ENCODE results near the gene CAMK4.

CAMK4 gene

DNA sequence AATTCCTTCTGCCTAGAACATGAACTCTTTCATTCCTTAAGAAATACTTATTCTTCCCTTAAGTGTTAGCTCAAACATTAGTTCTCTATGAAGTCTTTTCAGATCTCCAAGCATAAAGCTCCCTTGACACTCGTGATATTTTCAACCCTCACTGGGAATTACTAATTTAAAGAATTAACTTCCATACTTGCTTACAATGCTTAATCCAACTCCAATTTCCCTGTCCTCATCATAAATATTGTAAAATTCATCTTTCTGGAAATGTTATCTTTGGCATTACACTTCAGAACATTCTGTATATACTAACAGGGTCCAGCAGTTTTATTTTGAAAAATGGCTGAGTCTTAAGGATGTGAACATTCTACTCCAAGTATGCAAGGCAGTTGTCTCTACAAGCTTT lies 280.9 kb downstream of the CAMK4 start:
- no peak for DNase-seq

DNA sequence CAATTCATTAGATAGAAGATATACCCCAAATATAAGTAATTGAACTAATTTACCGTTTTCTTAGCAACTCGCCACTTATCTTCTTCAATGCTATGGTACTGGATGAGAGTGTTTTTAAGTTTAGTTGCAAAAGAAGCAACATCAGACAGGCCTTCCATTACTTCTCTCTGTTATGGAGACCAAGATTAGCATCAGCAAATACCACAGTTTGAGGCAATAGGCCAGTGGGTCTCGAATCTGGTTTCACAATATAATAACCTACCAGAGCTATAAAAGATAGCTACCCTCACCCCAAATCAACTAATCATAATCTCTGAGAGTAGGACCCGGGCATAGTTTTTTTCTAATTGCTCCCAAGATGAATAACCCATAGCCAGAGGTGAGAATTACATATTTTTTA lies 283.1 kb downstream of the CAMK4 start:
- no peak for DNase-seq

DNA sequence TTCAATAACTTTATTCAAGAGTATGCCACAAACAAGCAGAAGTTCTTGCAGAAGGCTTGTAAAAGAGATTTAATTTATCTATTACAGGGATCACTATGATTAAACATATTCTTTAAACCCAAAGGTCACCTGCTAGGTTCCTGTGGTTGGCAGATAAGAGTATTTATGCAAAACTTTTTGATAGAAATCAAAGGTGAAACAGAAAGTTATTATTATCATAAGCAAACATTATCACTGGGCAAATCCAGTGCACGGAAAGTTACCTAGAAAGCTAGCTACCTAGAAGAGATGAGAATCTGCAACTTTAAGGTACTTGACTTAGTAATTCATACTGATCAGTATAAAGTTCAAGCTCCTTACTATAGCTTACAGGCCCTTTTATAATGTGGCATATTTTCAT lies 284.9 kb downstream of the CAMK4 start:
- no peak for DNase-seq

DNA sequence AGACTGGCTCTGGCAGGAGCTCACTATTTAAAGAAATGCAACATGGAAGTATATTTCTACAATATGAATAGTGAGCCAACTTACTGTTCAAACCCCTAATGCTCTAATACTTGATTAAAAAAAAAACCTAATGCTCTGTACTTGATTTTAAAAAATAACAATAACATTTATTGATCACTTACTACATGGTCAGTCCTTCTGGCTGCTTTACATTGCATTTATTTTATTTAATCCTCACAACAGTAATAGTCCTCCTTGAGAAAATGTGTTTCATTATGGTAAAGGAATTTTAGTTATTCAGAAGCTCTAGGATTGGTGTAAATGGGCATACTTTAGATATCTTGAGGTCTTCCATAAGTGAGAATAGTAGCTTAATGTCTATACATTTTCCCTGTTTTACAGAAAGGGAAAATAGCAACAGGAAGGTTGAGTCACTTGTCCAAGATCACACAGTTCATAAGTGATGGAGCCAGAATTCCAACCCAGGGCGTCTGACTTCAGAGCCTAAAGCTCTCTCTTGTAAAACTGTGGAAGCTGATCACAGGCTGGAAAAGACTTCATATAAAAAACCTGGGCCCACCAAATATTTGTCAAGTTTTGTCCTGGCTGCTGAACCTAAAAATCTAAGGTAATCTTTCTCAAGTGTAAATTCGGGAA lies 287.1 kb downstream of the CAMK4 start:
- DNase-seq: no peak

DNA sequence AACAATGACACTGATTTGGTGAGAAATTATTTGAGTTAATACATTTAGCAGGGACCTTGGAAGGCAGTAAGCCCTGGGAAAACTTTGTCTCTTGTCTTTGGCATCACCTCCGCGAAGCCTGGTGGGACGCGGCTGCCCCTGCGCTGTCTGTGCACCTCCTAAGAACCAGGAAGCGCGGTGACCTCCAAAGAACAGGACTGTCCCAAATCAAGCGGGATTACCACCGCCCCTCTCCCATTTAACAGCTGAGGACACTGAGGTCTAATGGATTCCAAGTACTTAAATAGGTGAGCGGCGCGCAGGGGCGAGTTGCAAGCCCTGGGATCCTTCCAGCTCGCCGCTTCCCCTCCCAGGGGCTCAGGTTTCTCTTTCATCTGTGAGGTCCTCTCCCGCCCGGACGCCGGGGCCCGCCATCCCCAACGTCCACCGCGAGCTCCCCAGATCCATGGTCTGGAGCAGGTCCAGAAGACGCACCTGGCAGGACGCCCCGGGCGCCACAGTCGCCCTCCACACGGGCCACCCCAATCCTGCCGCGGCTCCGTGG lies 287.7 kb downstream of the CAMK4 start:
- peak in 1 of 2 experiments; percentile 44 for DNase-seq

DNA sequence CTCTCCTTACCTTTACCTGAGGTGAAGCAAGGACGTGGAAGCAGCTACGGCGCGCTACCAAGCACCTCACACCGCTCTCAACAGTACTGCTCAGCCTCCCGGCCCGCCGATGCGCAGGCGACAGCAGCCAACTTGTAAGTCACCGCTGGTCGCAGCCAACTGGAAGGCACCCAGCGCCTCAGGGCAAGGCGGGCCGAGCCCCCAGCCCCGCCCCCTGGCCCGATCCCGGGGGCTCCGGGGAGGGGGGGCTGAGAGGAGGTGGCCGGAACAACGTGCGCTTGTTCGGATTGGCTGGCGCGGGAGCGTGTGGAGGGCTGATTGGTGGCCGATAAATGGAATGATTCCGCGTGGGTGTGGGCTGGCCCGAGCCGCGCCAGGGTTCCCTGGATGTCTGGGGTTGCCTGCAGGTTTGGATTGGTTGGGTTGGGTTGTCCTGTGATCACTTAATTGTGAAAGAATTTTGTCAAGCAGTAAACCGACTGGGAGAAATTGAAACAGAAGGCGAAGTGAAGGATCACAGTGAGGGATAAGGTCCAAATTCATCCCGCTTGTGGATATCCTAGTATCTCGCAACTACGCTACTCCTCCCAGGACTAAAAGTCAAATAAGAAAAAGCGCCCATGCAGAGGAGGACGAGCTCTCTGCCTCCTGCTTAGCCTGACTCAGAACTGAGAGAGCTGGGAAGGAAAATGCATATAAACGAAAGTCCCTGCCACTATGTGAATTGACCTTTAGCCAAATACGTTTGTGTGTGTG lies 288.4 kb downstream of the CAMK4 start, which contains the start of gene STARD4:
STARD4 (minus strand) TSS at position 161 of the 756 bp plus-strand sequence. CDS start 5,102 bp downstream, outside the sequence.
- peak; percentile 86 to 98 for DNase-seq

DNA sequence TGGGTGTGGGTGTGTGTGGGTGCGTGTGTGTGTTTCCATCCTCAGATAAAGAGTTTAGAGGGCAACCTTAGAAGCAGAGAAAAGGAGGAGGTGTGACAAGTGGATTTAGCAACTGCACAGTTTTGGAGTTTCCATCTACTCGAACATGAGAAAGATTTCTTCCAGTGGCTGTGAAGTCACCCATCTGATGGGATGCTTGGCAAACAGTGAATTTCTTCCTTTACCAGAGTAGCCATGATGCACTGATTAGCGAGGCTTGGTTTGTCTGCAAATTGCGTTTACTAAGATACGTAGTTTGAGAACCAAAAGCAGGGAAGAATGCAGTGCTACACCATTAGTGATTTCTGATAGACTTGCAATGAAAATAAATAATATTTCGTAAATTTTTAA lies 288.9 kb downstream of the CAMK4 start:
- DNase-seq: peak in 1 of 2 experiments; percentile 27

DNA sequence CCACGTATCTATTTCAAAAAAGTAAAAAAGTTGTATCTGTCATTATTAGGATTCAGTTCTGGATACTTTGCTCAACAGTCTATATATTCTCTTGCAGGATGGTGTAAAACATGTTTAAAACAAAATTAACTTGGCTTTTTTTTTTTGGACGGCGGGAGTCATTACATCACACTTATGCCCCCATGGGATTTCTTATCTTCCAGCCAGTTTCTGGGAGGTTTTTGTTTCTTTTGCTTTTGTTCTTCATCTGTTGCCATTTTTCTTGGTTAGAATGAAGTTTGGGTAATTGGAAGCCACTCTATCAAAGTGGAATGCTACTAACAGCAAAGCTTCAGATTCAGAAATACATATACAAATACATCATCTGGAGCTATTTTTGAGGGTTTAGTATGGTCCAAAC lies 289.9 kb downstream of the CAMK4 start:
- DNase-seq: no peak

DNA sequence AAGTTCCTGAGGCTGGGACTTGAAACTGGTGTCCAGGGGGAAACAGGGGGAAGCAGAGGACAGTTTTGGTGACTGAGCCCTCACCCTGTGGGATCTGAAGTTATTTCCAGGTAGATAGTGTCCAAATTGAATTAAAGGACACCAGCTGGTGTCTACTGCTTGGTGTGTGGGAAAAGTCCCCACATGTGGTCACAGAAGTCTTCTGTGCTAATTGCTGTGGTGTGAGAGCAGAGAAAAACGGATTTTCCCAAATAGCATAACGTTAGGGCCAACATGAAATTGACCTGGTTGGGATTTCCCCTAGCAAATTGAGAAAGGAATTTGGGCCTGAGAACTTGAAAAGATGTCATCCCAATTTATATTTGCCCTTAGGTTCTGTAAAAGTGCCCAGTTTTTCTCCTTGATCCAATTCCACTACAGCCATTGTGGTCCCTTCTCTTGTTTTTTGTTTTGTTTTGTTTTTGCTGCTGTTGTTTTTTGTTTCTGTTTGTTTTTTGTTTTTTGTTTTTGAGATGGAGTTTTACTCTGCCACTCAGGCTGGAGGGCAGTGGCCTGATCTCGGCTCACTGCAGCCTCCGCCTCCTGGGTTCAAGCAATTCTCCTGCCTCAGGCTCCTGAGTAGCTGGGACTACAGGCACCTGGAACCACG lies 293.8 kb downstream of the CAMK4 start:
- DNase-seq: no peak

DNA sequence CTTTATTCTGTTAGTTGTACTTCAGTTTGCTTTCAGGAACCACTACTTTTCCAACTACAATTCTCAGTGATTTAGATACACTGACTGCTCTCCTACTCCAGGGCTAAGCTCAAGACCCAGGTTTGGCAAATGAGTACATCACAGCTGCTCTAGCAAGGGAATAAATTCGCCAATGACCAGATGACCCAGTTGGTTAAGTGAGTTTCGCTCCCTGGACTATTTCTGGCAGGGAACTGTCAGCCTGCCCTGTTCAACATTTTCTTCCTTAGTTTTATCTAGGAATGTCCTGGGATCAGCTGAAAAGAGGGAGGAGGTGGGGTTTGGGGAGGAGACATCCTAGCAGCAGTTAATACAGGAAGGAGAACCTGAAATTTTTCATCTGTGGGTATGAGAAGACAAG lies 294.6 kb downstream of the CAMK4 start:
- no peak for DNase-seq

DNA sequence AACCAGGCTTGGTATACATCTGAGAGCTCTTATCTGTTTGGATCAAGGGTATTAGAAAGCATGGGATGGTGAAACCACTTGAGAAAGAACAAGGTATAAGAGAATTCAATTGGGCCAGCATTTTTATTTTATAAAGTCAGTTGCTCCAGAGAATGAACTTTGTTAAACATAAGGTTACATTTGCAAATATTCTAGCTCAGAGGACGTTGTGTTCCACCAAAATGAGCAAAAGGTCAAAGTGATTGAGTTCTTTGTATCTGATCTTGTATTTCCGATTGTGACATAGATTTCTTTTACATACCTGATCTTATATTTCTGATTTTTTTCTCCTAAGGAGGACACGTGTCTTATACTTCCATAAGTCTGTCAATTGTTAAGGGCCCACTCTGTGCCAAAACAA lies 296.7 kb downstream of the CAMK4 start:
- DNase-seq: no peak

DNA sequence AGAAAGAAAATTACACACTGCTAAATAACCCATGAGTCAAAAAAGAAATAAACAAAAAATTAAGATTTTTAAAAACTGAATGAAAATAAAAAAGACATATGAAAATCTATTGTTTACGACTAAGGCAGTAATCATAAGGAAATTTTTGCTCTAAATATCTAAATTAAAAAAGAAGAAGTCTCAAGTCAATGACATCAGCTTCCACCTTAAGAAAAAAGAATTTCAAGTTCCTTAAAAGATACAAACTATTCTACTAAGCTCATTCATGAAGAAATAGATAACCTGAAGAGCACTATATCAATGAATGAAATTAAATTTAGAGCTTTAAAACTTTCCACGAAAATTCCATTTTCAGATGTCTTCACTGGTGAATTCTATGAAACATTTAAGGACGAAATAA lies 303.9 kb downstream of the CAMK4 start:
- no peak for DNase-seq

DNA sequence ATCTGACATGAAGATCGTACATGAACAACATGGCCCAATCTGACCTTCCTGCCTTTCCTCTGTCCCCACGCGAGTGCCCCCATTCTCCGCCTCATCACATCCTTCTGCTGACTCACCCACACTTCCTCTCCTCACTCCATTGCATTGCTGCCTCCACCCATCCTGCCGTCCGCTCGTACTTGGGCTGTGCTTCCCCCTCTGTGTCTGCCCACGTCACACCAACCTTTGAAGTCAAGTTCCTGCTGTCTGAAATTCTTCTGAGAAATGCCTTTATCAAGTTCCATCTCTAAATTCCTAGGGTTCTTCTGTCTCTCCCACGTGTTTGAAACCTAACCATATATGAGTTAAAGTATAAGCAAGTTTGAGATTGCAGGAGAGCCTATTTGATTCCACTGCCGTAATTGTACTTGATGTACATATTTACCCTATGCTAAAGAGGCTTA lies 306.1 kb downstream of the CAMK4 start:
- DNase-seq: no peak

DNA sequence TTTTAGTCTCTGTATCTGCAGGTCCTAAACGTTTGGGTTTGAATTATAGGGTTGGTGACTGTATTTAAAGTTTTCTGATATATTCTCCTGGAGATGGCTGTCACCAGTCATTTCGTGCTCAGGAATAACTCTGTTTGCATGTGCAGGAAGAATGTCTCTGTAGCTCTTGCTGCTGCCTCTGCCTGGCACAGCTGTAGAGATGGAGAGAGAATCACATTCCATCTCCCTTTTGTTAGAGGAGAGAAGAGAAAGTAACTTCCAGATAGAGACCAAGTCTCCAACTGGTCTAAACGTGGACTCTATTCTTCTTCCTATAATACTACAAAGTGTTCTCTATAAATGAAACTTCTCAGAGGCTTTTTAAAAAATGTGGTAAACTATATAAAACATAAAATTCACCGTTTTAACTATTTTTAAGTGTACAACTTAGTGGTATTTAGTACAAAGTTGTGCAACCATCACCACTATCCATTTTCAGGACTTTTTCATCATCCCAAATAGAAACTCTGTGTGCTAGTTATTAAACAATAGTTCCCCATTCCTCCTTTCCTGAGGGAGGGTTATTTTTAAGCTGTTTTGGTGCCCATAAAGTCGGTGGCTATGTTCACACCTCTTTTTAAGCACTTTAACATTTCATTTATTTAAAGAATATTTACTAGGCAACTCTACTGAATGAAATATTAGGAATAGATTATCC lies 308.9 kb downstream of the CAMK4 start:
- DNase-seq: no peak

DNA sequence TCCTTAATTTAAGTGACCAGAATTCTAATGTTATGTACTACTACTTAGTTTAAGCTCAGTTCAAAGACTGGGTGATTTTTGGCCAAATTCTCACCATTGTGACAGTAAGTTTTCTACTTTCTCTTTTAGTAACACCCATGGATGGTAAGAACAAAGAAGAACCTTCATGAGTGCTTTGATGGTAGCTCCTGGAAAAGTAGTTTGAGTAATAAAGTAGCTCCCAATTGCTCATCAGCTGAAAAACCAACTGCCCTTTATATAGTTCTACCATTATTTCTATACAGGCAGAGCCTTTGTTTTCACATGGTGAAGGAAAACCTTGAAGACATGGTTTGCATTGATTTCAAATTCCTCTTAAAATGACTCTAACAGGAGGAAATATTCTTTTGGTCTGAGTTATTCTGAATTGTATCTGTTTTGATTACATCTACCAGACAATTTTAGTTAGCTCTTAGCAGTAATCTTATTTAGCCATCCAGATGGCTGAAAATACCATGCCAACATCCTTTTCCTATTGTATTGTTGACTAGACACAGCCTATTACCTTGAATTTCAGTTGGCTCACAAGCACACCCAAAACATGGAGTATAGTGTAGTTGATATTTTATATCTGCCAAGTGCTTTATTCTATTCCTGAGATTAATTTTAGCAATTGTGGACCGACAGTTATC lies 311.8 kb downstream of the CAMK4 start:
- DNase-seq: no peak

DNA sequence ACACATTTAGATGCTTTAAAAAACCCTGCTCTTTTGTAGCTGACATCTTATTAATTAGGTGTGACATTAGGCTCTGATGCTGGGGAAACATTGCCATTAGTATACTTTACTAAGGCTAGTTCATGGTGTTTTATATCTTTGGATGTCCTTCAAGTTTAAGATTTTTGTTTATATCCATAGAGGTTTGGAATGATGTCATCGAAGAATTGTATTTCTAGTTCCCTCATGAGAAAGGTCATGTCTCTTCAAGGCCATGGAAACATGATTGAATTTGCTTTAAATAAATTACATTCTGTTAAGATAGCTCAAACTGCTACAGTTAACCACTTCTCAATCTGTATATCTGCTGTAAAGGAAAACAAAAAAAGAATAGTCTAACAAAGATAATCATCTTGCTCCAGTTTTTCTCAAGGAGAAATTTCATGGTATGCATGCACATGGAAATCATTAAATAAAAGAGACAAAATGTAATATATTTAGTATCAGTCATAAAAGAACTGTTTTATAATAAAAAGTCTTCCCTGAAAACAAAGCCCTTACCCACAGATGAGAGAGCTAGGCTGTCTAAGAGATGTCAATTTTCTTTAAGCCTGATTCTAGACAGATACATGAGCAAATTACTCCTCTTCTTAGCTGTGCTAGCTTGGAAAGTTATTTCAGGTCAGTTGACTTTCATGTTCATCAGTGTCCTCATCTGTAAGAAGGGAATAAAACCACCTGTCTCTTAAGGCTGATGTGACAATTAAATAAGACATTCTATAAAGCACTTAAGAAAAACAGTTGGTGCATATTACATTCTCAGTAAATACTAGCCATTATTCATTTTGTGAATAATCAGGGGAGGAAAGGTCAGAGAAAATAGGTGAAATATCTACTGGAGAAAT lies 313.2 kb downstream of the CAMK4 start:
- DNase-seq: no peak

Measured in NCI-H446 (cell line).